Loucy (cell line): ENCODE data around the gene H6PD.

Experiments
- EZH2phosphoT487 ChIP-seq: fragments of 200-600 bp; IDR thresholded peaks from 2 replicates; pipeline ENCODE4 v1.6.1; 2018; ENCODE audit warnings: antibody characterized with exemption, mild to moderate bottlenecking, moderate library complexity, borderline replicate concordance
- TF ChIP-seq, protein P1 (sequence below): fragments of 200-600 bp; sonication (generic); conservative IDR thresholded peaks from 2 replicates; pipeline ENCODE4 v1.5.1; 2014; ENCODE audit warnings: mild to moderate bottlenecking, antibody characterized with exemption, low read length

- TF ChIP-seq, protein P1, sequence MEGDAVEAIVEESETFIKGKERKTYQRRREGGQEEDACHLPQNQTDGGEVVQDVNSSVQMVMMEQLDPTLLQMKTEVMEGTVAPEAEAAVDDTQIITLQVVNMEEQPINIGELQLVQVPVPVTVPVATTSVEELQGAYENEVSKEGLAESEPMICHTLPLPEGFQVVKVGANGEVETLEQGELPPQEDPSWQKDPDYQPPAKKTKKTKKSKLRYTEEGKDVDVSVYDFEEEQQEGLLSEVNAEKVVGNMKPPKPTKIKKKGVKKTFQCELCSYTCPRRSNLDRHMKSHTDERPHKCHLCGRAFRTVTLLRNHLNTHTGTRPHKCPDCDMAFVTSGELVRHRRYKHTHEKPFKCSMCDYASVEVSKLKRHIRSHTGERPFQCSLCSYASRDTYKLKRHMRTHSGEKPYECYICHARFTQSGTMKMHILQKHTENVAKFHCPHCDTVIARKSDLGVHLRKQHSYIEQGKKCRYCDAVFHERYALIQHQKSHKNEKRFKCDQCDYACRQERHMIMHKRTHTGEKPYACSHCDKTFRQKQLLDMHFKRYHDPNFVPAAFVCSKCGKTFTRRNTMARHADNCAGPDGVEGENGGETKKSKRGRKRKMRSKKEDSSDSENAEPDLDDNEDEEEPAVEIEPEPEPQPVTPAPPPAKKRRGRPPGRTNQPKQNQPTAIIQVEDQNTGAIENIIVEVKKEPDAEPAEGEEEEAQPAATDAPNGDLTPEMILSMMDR = no peak
- TF ChIP-seq EZH2phosphoT487 = no peak
Observed at GRCh38 chr1:9193233-9193625, 41.3 kb upstream of the H6PD start.
